Liver (tissue), 9 donors: ENCODE measurements around the gene SNCA. TPM values are rescaled to one million over a fixed set of nuclear protein-coding genes. Genes with fewer than 3 reads are reported as not detected.

Experiments used
- DNase-seq: peaks from one replicate; pipeline ENCODE4 v3.0.0-alpha.2; 2017; ENCODE audit warnings: low spot score
- H3K27ac ChIP-seq, 2 donors: one replicate each; pipeline ENCODE4 v1.7.0; 2013; ENCODE audit warnings: inconsistent platforms in 2 of 2, low read length in 2 of 2, control low read depth in 1 of 2, low read depth in 1 of 2, mild to moderate bottlenecking in 1 of 2
- H3K27me3 ChIP-seq, 4 donors: one replicate each; pipeline versions ENCODE4 v1.6.1 to v1.7.0; 2013; ENCODE audit warnings: low read length in 3 of 4, inconsistent platforms in 1 of 4, mild to moderate bottlenecking in 1 of 4, moderate library complexity in 1 of 4; ENCODE audit not compliant: control insufficient read depth in 4 of 4, insufficient read depth in 4 of 4
- H3K36me3 ChIP-seq, 4 donors: one replicate each; pipeline versions ENCODE4 v1.6.1 to v1.7.0; 2013; ENCODE audit warnings: low read length in 3 of 4, mild to moderate bottlenecking in 3 of 4, low read depth in 1 of 4, moderate library complexity in 1 of 4; ENCODE audit not compliant: control insufficient read depth in 4 of 4, insufficient read depth in 3 of 4
- H3K4me1 ChIP-seq, 4 donors: one replicate each; pipeline versions ENCODE4 v1.6.1 to v1.7.0; 2013; ENCODE audit warnings: low read length in 3 of 4, mild to moderate bottlenecking in 3 of 4, moderate library complexity in 1 of 4; ENCODE audit not compliant: control insufficient read depth in 4 of 4, insufficient read depth in 4 of 4
- H3K4me3 ChIP-seq, 3 donors: one replicate each; pipeline versions ENCODE4 v1.6.1 to v1.7.0; 2013; ENCODE audit warnings: low read length in 3 of 3, control low read depth in 1 of 3, low read depth in 1 of 3, mild to moderate bottlenecking in 1 of 3
- H3K9ac ChIP-seq, 2 donors: one replicate each; pipeline ENCODE4 v1.7.0; 2013; ENCODE audit warnings: low read length in 2 of 2, mild to moderate bottlenecking in 2 of 2, moderate library complexity in 2 of 2, control low read depth in 1 of 2, low read depth in 1 of 2
- H3K9me3 ChIP-seq, 4 donors: one replicate each; pipeline versions ENCODE4 v1.6.1 to v1.7.0; 2013; ENCODE audit warnings: low read length in 3 of 4; ENCODE audit not compliant: control insufficient read depth in 4 of 4
- EGR1 ChIP-seq, 2 donors: IDR thresholded peaks; 2 replicates each; pipeline ENCODE4 v1.6.1; 2016 to 2018; ENCODE audit warnings: antibody characterized with exemption in 2 of 2, low read depth in 2 of 2
- FOXA1 ChIP-seq: IDR thresholded peaks from 2 replicates; pipeline ENCODE4 v1.6.1; 2016; ENCODE audit warnings: antibody characterized with exemption
- FOXA2 ChIP-seq: IDR thresholded peaks from 2 replicates; pipeline ENCODE4 v1.6.1; 2016; ENCODE audit warnings: antibody characterized with exemption
- HNF4A ChIP-seq, 2 donors: conservative IDR thresholded peaks; 2 replicates each; pipeline ENCODE4 v1.6.1; 2016; ENCODE audit warnings: antibody characterized with exemption in 2 of 2, mild to moderate bottlenecking in 2 of 2
- NR2F2 ChIP-seq: IDR thresholded peaks from 2 replicates; pipeline ENCODE4 v1.6.1; 2016; ENCODE audit warnings: antibody characterized with exemption
- RAD21 ChIP-seq, 2 donors: IDR thresholded peaks; 2 replicates each; pipeline ENCODE4 v1.6.1; 2016; ENCODE audit warnings: antibody characterized with exemption in 2 of 2, mild to moderate bottlenecking in 2 of 2
- RXRA ChIP-seq, 2 donors: IDR thresholded peaks; 2 replicates each; pipeline ENCODE4 v1.6.1; 2017 to 2018; ENCODE audit warnings: antibody characterized with exemption in 2 of 2, mild to moderate bottlenecking in 1 of 2
- SP1 ChIP-seq: IDR thresholded peaks from 2 replicates; pipeline ENCODE4 v1.6.1; 2018; ENCODE audit warnings: antibody characterized with exemption, mild to moderate bottlenecking
- WGBS: extraction: QIAGEN DNeasy Blood & Tissue Kit; methylation state at CpG from one replicate; pipeline ENCODE4 v1.1.7; 2013; 5-methylcytosine and 5-hydroxymethylcytosine counted together
- polyA plus RNA-seq, 2 donors: library from polyadenylated mRNA; stranded (reverse) in 1 of 2; unstranded in 1 of 2; fragments of 200-250 nt in 1 of 2; fragments of >200 nt in 1 of 2; fragmentation: Nextera tagmentation in 1 of 2; extraction: Ambion mirVana in 1 of 2; gene quantifications; one replicate each; pipeline versions ENCODE4 v1.2.1 to v1.2.3, GENCODE V29; 2013 to 2015
- total RNA-seq, 2 donors: library from RNA; depleted of rRNA; stranded (reverse); fragments of >200 nt; gene quantifications; one replicate each; pipeline ENCODE4 v1.2.3, GENCODE V29; 2014
- TF ChIP-seq, protein P1 (sequence below): IDR thresholded peaks from 2 replicates; pipeline ENCODE4 v1.6.1; 2016; ENCODE audit warnings: antibody characterized with exemption
- TF ChIP-seq, protein P2 (sequence below): IDR thresholded peaks from 2 replicates; pipeline ENCODE4 v1.6.1; 2016; ENCODE audit warnings: antibody characterized with exemption, mild to moderate bottlenecking
- TF ChIP-seq, protein P3 (sequence below): IDR thresholded peaks from 2 replicates; pipeline ENCODE4 v1.6.1; 2016; ENCODE audit warnings: antibody characterized with exemption
- TF ChIP-seq, protein P4 (sequence below): fragments of 150-350 bp; IDR thresholded peaks from 2 replicates; pipeline ENCODE4 v1.5.1; 2017; ENCODE audit warnings: improper control_type of control experiment, low read depth, low read length; ENCODE audit not compliant: missing input control
- TF ChIP-seq, protein P5 (sequence below): IDR thresholded peaks from 2 replicates; pipeline ENCODE4 v1.6.1; 2016; ENCODE audit warnings: antibody characterized with exemption
- donor health status: healthy.
- donor health status: healthy.
- donor health status: healthy.
- donor health status: healthy.
- donor health status: healthy.

The SNCA gene
- total and polyA plus RNA-seq, 4 donors = 0.44 to 292 (median 0.70) TPM

DNA sequence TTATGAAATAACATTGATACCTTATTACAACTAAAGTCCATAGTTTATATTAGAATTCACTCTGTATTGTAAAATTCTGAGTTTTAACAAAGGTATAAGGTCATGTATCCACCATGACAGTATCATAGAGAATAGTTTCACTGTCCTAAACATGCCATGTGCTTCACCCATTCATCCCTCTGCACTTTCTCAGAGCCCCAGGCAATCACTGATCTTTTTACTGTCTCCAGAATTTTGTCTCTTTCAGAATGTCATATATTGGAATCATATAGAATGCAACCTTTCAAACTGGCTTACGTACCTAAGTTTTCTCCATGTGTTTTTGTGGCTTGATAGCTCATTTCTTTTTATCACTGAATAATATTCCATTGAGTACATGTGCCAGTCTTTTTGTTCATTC is 33.9 kb downstream of the SNCA start:
- DNase-seq = no peak
- Histone ChIP-seq H3K4me3 (no peak overlapping the region), H3K27me3 (no peaks in the 10 kb centered on the region), H3K27ac (no peak overlapping the region), H3K9me3 (no peaks in the 10 kb centered on the region), H3K36me3 (no peaks in the 10 kb centered on the region), H3K4me1 (no peaks in the 10 kb centered on the region), H3K9ac (no peak overlapping the region)
- 96% methylated on average over 1 of the region's 1 CpG for WGBS
- TF ChIP-seq SP1 = no peak
- TF ChIP-seq, protein P1, sequence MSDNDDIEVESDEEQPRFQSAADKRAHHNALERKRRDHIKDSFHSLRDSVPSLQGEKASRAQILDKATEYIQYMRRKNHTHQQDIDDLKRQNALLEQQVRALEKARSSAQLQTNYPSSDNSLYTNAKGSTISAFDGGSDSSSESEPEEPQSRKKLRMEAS = no peak
- TF ChIP-seq RXRA (IDR thresholded peaks at IDR 0.05) = no peak
- TF ChIP-seq, protein P2, sequence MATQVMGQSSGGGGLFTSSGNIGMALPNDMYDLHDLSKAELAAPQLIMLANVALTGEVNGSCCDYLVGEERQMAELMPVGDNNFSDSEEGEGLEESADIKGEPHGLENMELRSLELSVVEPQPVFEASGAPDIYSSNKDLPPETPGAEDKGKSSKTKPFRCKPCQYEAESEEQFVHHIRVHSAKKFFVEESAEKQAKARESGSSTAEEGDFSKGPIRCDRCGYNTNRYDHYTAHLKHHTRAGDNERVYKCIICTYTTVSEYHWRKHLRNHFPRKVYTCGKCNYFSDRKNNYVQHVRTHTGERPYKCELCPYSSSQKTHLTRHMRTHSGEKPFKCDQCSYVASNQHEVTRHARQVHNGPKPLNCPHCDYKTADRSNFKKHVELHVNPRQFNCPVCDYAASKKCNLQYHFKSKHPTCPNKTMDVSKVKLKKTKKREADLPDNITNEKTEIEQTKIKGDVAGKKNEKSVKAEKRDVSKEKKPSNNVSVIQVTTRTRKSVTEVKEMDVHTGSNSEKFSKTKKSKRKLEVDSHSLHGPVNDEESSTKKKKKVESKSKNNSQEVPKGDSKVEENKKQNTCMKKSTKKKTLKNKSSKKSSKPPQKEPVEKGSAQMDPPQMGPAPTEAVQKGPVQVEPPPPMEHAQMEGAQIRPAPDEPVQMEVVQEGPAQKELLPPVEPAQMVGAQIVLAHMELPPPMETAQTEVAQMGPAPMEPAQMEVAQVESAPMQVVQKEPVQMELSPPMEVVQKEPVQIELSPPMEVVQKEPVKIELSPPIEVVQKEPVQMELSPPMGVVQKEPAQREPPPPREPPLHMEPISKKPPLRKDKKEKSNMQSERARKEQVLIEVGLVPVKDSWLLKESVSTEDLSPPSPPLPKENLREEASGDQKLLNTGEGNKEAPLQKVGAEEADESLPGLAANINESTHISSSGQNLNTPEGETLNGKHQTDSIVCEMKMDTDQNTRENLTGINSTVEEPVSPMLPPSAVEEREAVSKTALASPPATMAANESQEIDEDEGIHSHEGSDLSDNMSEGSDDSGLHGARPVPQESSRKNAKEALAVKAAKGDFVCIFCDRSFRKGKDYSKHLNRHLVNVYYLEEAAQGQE = no peak
- TF ChIP-seq, protein P3, sequence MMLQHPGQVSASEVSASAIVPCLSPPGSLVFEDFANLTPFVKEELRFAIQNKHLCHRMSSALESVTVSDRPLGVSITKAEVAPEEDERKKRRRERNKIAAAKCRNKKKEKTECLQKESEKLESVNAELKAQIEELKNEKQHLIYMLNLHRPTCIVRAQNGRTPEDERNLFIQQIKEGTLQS = no peak
- no peak for TF ChIP-seq FOXA2

DNA sequence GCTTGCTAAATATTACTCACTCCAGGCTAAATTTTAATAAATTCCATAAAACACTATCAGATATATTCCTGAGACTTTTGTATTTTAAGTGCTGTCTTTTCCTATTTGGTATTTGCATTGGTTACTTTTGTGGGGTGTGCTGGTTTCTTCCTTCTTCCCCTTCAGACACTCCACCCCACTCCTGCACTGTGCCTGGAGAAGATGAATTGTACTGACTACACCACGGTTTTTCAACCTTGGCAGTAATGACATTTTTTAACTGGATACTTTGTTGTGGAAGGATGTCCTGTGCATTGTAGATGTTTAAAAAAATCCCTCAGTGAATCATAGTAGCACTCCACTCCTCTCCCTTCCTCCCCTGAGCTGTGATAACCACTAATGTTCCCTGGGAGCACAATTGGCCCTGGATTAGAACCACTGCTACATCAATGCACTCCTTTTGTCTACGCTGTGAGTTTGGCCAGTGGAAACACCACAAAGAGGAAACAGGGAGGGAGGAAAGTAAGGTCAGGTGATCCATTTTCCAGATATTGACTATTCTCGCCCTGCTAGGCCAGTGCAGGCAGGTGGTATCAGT is 36.3 kb downstream of the SNCA start:
- TF ChIP-seq EGR1 (IDR thresholded peaks at IDR 0.05; ENCODE audit: low read depth in 2 of 2) = no peak
- Histone ChIP-seq H3K9ac (no peak overlapping the region), H3K36me3 (no peaks in the 10 kb centered on the region), H3K27me3 (no peaks in the 10 kb centered on the region), H3K4me3 (no peak overlapping the region), H3K4me1 (no peaks in the 10 kb centered on the region), H3K27ac (no peak overlapping the region), H3K9me3 (no peaks in the 10 kb centered on the region)
- DNase-seq = no peak
- 71% methylated on average over 3 of the region's 3 CpGs for WGBS

DNA sequence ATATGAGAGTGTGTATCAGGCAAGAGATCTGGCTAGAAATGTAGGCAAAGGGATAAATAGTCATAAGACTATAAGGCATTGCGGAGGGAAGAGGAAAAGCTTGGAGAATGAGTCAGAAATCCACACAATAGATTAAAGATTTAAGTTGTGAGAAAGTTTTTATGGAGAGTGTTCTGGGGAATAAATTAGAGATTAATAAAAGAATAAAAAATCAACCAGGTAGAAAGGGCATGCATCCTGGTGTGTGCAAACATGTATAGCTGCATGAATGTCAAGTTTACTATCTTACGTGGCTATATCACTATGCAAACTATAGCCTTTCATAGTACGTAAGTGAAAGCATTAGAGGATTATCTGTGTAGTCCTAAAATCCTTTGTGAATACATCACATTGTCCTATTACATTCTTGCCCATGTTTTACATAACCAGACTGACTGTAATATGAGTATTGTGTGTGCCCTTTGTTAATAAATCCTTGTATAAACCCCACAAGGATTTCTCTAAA is 36.9 kb downstream of the SNCA start:
- Histone ChIP-seq H3K27ac (no peak overlapping the region), H3K4me1 (no peaks in the 10 kb centered on the region), H3K36me3 (no peaks in the 10 kb centered on the region), H3K9me3 (no peaks in the 10 kb centered on the region), H3K27me3 (no peaks in the 10 kb centered on the region), H3K9ac (no peak overlapping the region), H3K4me3 (no peak overlapping the region)
- TF ChIP-seq EGR1 (IDR thresholded peaks at IDR 0.05; ENCODE audit: low read depth in 2 of 2) (no peak), RXRA (IDR thresholded peaks at IDR 0.05) (no peak), RAD21 (IDR thresholded peaks at IDR 0.05) (no peak)
- WGBS = 80% methylated on average over 3 of the region's 3 CpGs
- DNase-seq = no peak

DNA sequence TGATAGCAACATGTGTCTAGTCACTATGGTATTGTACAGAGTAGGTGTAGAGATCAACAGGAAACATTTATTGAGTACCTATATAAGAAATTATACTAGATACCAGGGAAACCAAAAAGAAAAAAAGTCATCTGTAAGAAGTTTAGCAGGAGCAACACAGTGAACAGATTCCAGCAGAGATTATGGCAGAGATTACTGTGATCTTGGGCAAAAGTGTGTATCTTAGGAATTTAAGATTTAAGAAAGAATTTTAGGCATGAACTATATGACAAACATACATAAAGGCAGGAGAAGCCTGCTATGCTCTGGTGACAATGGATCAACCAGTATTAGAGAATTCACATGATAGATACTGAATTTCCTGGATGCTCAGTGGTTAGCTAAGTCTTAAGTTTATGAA is 37.9 kb downstream of the SNCA start:
- no peak overlapping the region for H3K27ac ChIP-seq
- no peaks in the 10 kb centered on the region for H3K4me1 ChIP-seq
- no peaks in the 10 kb centered on the region for H3K27me3 ChIP-seq
- H3K36me3 ChIP-seq = no peaks in the 10 kb centered on the region
- H3K4me3 ChIP-seq = no peak overlapping the region
- H3K9ac ChIP-seq = no peak overlapping the region
- no peaks in the 10 kb centered on the region for H3K9me3 ChIP-seq
- no peak for DNase-seq
- TF ChIP-seq SP1 = no peak
- TF ChIP-seq FOXA1 = no peak
- TF ChIP-seq, protein P4, sequence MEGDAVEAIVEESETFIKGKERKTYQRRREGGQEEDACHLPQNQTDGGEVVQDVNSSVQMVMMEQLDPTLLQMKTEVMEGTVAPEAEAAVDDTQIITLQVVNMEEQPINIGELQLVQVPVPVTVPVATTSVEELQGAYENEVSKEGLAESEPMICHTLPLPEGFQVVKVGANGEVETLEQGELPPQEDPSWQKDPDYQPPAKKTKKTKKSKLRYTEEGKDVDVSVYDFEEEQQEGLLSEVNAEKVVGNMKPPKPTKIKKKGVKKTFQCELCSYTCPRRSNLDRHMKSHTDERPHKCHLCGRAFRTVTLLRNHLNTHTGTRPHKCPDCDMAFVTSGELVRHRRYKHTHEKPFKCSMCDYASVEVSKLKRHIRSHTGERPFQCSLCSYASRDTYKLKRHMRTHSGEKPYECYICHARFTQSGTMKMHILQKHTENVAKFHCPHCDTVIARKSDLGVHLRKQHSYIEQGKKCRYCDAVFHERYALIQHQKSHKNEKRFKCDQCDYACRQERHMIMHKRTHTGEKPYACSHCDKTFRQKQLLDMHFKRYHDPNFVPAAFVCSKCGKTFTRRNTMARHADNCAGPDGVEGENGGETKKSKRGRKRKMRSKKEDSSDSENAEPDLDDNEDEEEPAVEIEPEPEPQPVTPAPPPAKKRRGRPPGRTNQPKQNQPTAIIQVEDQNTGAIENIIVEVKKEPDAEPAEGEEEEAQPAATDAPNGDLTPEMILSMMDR = no peak
- TF ChIP-seq HNF4A (conservative IDR thresholded peaks at IDR 0.05) = no peak
- TF ChIP-seq, protein P5, sequence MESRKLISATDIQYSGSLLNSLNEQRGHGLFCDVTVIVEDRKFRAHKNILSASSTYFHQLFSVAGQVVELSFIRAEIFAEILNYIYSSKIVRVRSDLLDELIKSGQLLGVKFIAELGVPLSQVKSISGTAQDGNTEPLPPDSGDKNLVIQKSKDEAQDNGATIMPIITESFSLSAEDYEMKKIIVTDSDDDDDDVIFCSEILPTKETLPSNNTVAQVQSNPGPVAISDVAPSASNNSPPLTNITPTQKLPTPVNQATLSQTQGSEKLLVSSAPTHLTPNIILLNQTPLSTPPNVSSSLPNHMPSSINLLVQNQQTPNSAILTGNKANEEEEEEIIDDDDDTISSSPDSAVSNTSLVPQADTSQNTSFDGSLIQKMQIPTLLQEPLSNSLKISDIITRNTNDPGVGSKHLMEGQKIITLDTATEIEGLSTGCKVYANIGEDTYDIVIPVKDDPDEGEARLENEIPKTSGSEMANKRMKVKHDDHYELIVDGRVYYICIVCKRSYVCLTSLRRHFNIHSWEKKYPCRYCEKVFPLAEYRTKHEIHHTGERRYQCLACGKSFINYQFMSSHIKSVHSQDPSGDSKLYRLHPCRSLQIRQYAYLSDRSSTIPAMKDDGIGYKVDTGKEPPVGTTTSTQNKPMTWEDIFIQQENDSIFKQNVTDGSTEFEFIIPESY = no peak
- no peak for TF ChIP-seq NR2F2
